Vagina (tissue), 2 donors: ENCODE results near the gene PLA2G4B.

Source experiments
- CTCF ChIP-seq, 3 experiments: fragments of 450-650 bp in 2 of 3; fragments of 200-600 bp in 1 of 3; sonication (generic) in 1 of 3; IDR thresholded peaks; one replicate each; pipeline ENCODE4 v1.5.1; 2017 to 2019; ENCODE audit warnings: antibody characterized with exemption in 3 of 3, mild to moderate bottlenecking in 2 of 3, moderate library complexity in 2 of 3
- POLR2AphosphoS5 ChIP-seq, 2 donors: sonication (generic); formaldehyde crosslinking; IDR thresholded peaks; one replicate each; pipeline ENCODE4 v1.9.0; 2017; ENCODE audit warnings: antibody characterized with exemption in 2 of 2, mild to moderate bottlenecking in 2 of 2, low read depth in 1 of 2; ENCODE audit not compliant: insufficient read depth in 1 of 2

DNA sequence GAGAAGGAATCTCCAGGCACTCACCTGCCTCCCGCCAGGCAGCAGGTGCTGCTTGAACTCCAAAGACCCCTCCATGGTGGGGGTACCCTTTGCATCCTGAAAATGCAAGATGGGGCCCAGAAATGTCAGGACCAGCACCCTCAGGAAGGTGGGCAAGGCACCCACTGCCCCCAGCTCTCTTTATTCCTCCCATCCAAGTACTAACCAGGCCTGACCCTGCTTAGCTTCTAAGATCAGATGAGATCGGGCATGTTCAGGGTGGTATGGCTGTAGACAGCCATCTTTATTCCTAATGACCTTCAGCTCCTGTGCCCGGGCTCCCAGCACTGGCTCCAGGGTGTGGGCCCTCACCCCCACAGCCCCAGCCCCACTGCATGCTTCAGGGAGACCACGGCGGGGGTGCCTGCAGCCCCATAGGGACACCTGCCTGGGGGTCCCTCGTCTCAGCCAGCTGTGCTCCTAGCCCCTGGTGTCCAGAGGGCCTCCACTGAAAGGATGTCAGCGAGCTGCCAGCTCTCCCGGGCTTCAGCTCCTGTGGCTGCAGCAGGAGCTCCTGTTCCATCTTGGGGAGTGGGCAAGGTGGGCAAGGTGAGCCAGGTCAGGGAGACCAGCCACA is 13.2 kb downstream of the PLA2G4B start:
- TF ChIP-seq CTCF (IDR thresholded peaks at IDR 0.05), result no peak
- TF ChIP-seq POLR2AphosphoS5 (IDR thresholded peaks at IDR 0.05; ENCODE audit: insufficient read depth in 1 of 2, low read depth in 1 of 2), result no peak
